Measurements from ENCODE around the gene DDA1.
"Not testable (repeated sequence)": the region's sequence is repeated elsewhere in the genome, so short reads cannot be mapped to it uniquely, and the experiment has no call there.

The DDA1 gene

GRCh38 chr19:17347877-17348276 lies 38.5 kb downstream of the DDA1 start:
- DNase-seq (ENCODE audit: low read depth) = no peak

- no peak for DNase-seq (ENCODE audit: low read depth)
These were observed 39.3 kb downstream of the DDA1 start for GRCh38 chr19:17348700-17349099.

- DNase-seq (ENCODE audit: low read depth) = no peak
These were observed 42.6 kb downstream of the DDA1 start for GRCh38 chr19:17351815-17352435.

- DNase-seq (ENCODE audit: low read depth) = no peak
These were observed 43.4 kb downstream of the DDA1 start for GRCh38 chr19:17352608-17353280.

- DNase-seq (ENCODE audit: low read depth) = no peak
These were observed 44.0 kb downstream of the DDA1 start for GRCh38 chr19:17353386-17353785.

GRCh38 chr19:17357078-17357666 lies 47.8 kb downstream of the DDA1 start:
- no peak for DNase-seq (ENCODE audit: low read depth)

GRCh38 chr19:17357724-17358123 lies 48.4 kb downstream of the DDA1 start:
- no peak for DNase-seq (ENCODE audit: low read depth)

- DNase-seq (ENCODE audit: low read depth) = no peak
These were observed 49.0 kb downstream of the DDA1 start for GRCh38 chr19:17358395-17358794.

- DNase-seq (ENCODE audit: low read depth) = no peak
These were observed 50.8 kb downstream of the DDA1 start for GRCh38 chr19:17359905-17360800.

- DNase-seq (ENCODE audit: low read depth) = not testable (repeated sequence)
These were observed 54.7 kb downstream of the DDA1 start for GRCh38 chr19:17363852-17364605.

GRCh38 chr19:17365361-17365760 lies 56.0 kb downstream of the DDA1 start:
- DNase-seq (ENCODE audit: low read depth) = no peak

GRCh38 chr19:17370026-17370587 lies 60.7 kb downstream of the DDA1 start:
- DNase-seq (ENCODE audit: low read depth) = no peak

All from stimulated activated CD8-positive, alpha-beta memory T cell treated with anti-CD3 and anti-CD28 coated beads, Interleukin-4, amount 100 ng/mL, for 24 hours (primary cell).